ENCODE measurements around the gene DGKD. TPM values are rescaled to one million over a fixed set of nuclear protein-coding genes. Genes with fewer than 3 reads are reported as not detected.

Gene DGKD
- total and polyA plus RNA-seq, 10 of the 15 experiments (the other 5 are each of a cell fraction or from before 2014, with no cell fraction given) = 2.7 to 81.9 (median 27.0) TPM

DNA sequence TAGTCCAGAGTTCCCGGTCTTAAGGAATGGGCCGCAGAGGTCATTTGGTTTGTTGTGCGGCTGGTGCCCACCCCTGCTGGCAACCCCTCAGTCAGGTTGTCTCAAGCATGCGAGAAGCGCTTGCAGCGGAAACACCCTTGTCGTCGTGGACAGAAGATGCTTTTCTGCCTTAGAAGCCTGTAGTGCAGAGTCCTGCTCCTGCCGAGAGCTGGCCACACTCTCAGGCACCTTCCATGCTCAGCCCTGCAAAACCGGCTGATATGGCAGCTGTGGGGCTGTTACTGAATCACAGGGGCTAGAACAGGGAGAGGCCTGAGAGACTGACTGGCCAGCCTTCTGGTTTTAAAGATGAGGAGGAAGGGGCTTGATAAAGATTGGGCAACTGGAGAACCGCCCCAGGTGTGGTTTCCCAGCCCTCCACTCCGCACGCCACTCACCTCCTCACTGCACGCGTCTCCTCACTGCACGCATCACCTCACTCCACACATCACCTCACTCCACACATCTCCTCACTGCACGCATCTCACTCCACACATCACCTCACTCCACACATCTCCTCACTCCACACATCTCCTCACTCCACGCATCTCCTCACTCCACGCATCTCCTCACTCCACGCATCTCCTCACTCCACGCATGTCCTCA, 108.7 kb downstream of the DGKD start (continued):
- no peak for TF ChIP-seq MTA3 (IDR thresholded peaks at IDR 0.05; ENCODE audit: borderline replicate concordance, low read length)
- TF ChIP-seq, protein P1, sequence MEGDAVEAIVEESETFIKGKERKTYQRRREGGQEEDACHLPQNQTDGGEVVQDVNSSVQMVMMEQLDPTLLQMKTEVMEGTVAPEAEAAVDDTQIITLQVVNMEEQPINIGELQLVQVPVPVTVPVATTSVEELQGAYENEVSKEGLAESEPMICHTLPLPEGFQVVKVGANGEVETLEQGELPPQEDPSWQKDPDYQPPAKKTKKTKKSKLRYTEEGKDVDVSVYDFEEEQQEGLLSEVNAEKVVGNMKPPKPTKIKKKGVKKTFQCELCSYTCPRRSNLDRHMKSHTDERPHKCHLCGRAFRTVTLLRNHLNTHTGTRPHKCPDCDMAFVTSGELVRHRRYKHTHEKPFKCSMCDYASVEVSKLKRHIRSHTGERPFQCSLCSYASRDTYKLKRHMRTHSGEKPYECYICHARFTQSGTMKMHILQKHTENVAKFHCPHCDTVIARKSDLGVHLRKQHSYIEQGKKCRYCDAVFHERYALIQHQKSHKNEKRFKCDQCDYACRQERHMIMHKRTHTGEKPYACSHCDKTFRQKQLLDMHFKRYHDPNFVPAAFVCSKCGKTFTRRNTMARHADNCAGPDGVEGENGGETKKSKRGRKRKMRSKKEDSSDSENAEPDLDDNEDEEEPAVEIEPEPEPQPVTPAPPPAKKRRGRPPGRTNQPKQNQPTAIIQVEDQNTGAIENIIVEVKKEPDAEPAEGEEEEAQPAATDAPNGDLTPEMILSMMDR (IDR thresholded peaks at IDR 0.05 in 2 of 3, conservative IDR thresholded peaks at IDR 0.05 in 1 of 3; ENCODE audit: control insufficient read depth in 2 of 3, extremely low read depth in 1 of 3, insufficient read depth in 1 of 3, low read depth in 3 of 3, low read length in 3 of 3) = no peak
- TF ChIP-seq, protein P2, sequence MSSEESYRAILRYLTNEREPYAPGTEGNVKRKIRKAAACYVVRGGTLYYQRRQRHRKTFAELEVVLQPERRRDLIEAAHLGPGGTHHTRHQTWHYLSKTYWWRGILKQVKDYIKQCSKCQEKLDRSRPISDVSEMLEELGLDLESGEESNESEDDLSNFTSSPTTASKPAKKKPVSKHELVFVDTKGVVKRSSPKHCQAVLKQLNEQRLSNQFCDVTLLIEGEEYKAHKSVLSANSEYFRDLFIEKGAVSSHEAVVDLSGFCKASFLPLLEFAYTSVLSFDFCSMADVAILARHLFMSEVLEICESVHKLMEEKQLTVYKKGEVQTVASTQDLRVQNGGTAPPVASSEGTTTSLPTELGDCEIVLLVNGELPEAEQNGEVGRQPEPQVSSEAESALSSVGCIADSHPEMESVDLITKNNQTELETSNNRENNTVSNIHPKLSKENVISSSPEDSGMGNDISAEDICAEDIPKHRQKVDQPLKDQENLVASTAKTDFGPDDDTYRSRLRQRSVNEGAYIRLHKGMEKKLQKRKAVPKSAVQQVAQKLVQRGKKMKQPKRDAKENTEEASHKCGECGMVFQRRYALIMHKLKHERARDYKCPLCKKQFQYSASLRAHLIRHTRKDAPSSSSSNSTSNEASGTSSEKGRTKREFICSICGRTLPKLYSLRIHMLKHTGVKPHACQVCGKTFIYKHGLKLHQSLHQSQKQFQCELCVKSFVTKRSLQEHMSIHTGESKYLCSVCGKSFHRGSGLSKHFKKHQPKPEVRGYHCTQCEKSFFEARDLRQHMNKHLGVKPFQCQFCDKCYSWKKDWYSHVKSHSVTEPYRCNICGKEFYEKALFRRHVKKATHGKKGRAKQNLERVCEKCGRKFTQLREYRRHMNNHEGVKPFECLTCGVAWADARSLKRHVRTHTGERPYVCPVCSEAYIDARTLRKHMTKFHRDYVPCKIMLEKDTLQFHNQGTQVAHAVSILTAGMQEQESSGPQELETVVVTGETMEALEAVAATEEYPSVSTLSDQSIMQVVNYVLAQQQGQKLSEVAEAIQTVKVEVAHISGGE (CRISPR knock-in tag; IDR thresholded peaks at IDR 0.05) = no peak
- TF ChIP-seq EP300 (IDR thresholded peaks at IDR 0.05; ENCODE audit: borderline replicate concordance in 1 of 2, control insufficient read depth in 1 of 2, low read depth in 2 of 2, low read length in 2 of 2) = no peak
- TF ChIP-seq ASH2L (IDR thresholded peaks at IDR 0.05; ENCODE audit: borderline replicate concordance, low read depth) = no peak
- no peak for TF ChIP-seq NR2C1 (IDR thresholded peaks at IDR 0.05)
- no peak for TF ChIP-seq ZNF622 (IDR thresholded peaks at IDR 0.05)
- TF ChIP-seq, protein P3, sequence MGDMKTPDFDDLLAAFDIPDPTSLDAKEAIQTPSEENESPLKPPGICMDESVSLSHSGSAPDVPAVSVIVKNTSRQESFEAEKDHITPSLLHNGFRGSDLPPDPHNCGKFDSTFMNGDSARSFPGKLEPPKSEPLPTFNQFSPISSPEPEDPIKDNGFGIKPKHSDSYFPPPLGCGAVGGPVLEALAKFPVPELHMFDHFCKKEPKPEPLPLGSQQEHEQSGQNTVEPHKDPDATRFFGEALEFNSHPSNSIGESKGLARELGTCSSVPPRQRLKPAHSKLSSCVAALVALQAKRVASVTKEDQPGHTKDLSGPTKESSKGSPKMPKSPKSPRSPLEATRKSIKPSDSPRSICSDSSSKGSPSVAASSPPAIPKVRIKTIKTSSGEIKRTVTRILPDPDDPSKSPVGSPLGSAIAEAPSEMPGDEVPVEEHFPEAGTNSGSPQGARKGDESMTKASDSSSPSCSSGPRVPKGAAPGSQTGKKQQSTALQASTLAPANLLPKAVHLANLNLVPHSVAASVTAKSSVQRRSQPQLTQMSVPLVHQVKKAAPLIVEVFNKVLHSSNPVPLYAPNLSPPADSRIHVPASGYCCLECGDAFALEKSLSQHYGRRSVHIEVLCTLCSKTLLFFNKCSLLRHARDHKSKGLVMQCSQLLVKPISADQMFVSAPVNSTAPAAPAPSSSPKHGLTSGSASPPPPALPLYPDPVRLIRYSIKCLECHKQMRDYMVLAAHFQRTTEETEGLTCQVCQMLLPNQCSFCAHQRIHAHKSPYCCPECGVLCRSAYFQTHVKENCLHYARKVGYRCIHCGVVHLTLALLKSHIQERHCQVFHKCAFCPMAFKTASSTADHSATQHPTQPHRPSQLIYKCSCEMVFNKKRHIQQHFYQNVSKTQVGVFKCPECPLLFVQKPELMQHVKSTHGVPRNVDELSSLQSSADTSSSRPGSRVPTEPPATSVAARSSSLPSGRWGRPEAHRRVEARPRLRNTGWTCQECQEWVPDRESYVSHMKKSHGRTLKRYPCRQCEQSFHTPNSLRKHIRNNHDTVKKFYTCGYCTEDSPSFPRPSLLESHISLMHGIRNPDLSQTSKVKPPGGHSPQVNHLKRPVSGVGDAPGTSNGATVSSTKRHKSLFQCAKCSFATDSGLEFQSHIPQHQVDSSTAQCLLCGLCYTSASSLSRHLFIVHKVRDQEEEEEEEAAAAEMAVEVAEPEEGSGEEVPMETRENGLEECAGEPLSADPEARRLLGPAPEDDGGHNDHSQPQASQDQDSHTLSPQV (IDR thresholded peaks at IDR 0.05) = no peak
- TF ChIP-seq, protein P4, sequence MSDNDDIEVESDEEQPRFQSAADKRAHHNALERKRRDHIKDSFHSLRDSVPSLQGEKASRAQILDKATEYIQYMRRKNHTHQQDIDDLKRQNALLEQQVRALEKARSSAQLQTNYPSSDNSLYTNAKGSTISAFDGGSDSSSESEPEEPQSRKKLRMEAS (IDR thresholded peaks at IDR 0.05; ENCODE audit: low read depth, low read length) = no peak
